ENCODE results near the gene LTB4R2. TPM values are rescaled to one million over a fixed set of nuclear protein-coding genes. Genes with fewer than 3 reads are reported as not detected.

LTB4R2 gene
- total RNA-seq, 2 experiments from 2014 or later = 17.8 to 18.7 TPM

DNA sequence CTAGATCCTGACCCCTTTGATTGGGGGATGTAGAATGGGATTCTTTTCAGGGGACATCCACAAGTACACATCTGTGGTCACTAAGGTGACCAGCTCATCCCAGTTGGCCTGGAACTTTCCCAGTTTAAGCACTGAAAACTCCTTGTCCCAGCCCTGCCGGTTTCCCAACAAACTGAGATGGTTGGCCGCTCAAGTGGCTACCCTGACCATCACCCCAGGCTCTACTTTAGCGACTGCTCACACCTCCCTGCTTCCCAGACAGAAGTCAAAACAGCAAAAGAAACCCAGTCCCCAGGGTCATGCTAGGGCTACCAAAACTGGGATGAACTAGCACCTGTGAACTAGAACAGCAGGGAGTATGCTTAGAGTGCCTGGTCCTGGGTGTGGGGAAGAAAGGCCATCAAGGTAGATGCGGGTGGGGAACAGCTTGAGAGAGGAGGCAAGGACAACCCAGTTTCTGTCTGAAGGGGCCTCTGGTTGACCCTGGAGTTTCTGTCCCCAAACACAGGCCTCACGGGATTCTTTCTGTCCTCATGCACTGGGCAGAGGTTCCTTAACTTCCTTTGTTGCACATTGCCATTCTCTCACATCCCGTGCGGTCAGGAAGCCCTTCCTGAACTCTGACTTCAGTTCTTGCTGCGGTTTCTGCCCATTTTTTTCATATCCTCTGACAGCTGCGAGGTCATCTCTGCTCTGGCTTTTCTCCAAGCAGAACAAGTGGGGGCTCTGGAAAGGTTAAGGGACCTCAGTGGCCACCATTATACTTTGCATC lies 3.0 kb downstream of the LTB4R2 start:
- H3K9me3 Mint-ChIP-seq (ENCODE audit: insufficient read depth) = no peaks in the 10 kb centered on the region
- ChIA-PET POLR2A (interaction anchor here (0.6 to 4.4 kb wide), 8 partner anchors 10 to 1347 kb away, joined by 3 to 23 read pairs (median 4); partner anchors contain the start of genes CBLN3, DHRS1, KHNYN and NOP9), CTCF (interaction anchor here (0.8 to 26.4 kb wide), 9 partner anchors 9 to 124 kb away, joined by 3 to 801 read pairs (median 87); partner anchors contain the start of genes ADCY4, CBLN3, DHRS1 and GMPR2)
- ATAC-seq (no peak), DNase-seq (peak; percentile 72)
- peaks cover 2% of the 10 kb centered on the region for H3K27me3 Mint-ChIP-seq (ENCODE audit: low read depth)
- peaks cover 63% of the 10 kb centered on the region for H3K36me3 Mint-ChIP-seq (ENCODE audit: low read depth)
- peak overlapping the region; percentile 72 for H3K4me3 Mint-ChIP-seq
- peaks cover 83% of the 10 kb centered on the region for H3K4me1 Mint-ChIP-seq (ENCODE audit: low read depth)
- H3K27ac Mint-ChIP-seq = peak overlapping the region; percentile 94

DNA sequence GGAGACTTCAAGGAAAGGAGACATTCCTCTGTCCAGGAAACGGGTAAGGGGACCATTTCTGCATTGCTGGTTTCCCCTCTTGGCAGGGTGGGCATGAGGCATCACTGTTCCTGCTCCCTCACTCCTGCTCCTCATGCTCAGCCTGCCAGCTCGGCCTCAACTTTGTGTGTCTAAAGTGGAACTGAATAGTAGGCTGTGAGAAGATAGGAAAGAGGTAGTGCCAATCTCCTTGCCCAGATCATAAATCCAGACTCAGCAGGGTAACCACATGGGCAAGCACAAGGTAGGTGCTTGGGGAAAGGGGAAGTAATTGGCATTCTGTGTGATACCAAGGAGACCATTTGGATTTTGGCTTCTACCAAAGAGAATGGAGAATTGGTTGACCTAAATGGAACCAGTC lies 4.0 kb downstream of the LTB4R2 start:
- peaks cover 75% of the 10 kb centered on the region for H3K4me1 Mint-ChIP-seq (ENCODE audit: low read depth)
- peaks cover 54% of the 10 kb centered on the region for H3K36me3 Mint-ChIP-seq (ENCODE audit: low read depth)
- H3K27ac Mint-ChIP-seq = peak overlapping the region; percentile 94
- H3K4me3 Mint-ChIP-seq = peak overlapping the region; percentile 72
- POLR2A ChIA-PET = interaction anchor here (1.2 to 4.4 kb wide), 4 partner anchors 15 to 117 kb away, joined by 3 to 23 read pairs (median 5); partner anchors contain the start of genes CBLN3, KHNYN and TINF2
- ATAC-seq (no peak), DNase-seq (no peak)
- H3K27me3 Mint-ChIP-seq (ENCODE audit: low read depth) = peaks cover 6% of the 10 kb centered on the region
- CTCF ChIA-PET = interaction anchor here (0.8 to 26.4 kb wide), 6 partner anchors 9 to 117 kb away, joined by 3 to 801 read pairs (median 50); partner anchors contain the start of genes ADCY4, CBLN3, GMPR2 and KHNYN
- H3K9me3 Mint-ChIP-seq (ENCODE audit: insufficient read depth) = no peaks in the 10 kb centered on the region

DNA sequence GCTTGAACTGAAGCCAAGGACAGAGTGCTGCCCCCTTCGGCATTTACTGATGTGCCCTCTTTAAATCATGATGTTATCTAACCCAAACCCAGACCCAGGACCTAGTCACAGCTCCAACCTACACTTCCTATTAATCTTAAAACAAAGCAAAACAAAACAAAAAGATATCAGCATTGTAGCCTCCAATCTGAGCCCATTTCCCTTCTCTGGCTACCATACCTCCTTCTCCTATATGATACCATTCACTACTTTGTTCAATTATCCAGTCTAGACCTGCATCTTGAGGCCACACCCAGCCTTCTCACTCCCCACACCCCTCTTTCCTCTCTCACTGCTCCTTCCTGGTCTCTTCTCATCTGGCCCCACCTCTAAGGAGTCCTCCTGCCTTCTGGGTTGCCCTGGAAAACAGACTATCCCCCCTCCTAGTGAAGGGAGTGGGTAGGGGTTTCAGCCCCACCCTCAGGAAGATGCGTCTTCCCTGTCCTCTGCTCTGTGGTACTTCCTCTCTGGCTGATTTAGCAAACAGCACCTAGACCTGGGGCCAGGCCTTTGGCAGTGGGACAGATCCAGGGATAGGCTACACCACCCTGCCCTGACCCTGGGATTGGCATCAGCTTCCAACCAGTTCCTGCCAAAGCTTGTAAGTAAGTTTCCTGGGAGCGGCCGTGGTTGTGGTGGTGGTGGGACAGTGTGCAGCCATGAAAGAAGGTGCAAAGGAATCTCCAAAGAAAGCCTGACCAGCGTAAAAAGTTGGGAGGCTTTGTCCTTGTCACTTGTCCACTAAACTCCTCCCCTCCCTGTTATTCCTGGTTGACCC lies 4.6 kb downstream of the LTB4R2 start:
- H3K9me3 Mint-ChIP-seq (ENCODE audit: insufficient read depth) = no peaks in the 10 kb centered on the region
- no peak for ATAC-seq
- peak overlapping the region; percentile 94 for H3K27ac Mint-ChIP-seq
- H3K27me3 Mint-ChIP-seq (ENCODE audit: low read depth) = peaks cover 9% of the 10 kb centered on the region
- H3K4me3 Mint-ChIP-seq = peak overlapping the region; percentile 72
- POLR2A ChIA-PET = interaction anchor here (1.2 to 4.4 kb wide), 4 partner anchors 14 to 116 kb away, joined by 3 to 23 read pairs (median 5); partner anchors contain the start of genes CBLN3, KHNYN and TINF2
- peaks cover 48% of the 10 kb centered on the region for H3K36me3 Mint-ChIP-seq (ENCODE audit: low read depth)
- no peak for DNase-seq
- H3K4me1 Mint-ChIP-seq (ENCODE audit: low read depth) = peaks cover 69% of the 10 kb centered on the region
- CTCF ChIA-PET = interaction anchor here (1.3 to 26.4 kb wide), 5 partner anchors 8 to 116 kb away, joined by 3 to 801 read pairs (median 94); partner anchors contain the start of genes ADCY4, CBLN3, GMPR2 and KHNYN

DNA sequence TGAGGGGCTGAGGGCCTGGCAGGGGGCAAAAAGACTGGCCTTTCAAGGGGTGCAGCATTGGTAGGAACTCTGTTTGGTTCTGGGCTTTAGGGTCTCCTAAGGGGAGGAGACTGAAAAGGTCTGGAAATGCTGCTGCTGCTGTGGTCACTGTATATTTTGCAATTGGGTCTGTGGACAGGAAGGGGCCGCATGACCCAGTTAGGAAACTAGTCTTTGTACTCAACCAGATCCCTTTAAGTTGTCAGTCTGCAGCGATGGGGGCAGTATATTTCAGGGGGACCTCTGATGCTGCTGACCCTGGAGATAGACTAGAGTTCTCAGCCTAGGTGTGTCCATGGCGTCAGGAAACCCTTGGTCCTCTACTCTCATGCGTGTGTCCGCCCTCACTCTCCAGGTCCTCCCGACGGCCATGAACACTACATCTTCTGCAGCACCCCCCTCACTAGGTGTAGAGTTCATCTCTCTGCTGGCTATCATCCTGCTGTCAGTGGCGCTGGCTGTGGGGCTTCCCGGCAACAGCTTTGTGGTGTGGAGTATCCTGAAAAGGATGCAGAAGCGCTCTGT lies 5.4 kb downstream of the LTB4R2 start:
- CTCF ChIA-PET = interaction anchor here (9.2 kb wide), 1 partner anchor 15 kb away, joined by 142 read pairs; the partner anchor contains the start of gene ADCY4
- no peak for DNase-seq
- Mint-ChIP-seq H3K27ac (peak overlapping the region; percentile 39), H3K4me3 (no peak overlapping the region), H3K4me1 (ENCODE audit: low read depth) (peaks cover 61% of the 10 kb centered on the region), H3K9me3 (ENCODE audit: insufficient read depth) (no peaks in the 10 kb centered on the region), H3K36me3 (ENCODE audit: low read depth) (peaks cover 45% of the 10 kb centered on the region), H3K27me3 (ENCODE audit: low read depth) (peaks cover 15% of the 10 kb centered on the region)
- no peak for ATAC-seq
- POLR2A ChIA-PET = no interaction called here

DNA sequence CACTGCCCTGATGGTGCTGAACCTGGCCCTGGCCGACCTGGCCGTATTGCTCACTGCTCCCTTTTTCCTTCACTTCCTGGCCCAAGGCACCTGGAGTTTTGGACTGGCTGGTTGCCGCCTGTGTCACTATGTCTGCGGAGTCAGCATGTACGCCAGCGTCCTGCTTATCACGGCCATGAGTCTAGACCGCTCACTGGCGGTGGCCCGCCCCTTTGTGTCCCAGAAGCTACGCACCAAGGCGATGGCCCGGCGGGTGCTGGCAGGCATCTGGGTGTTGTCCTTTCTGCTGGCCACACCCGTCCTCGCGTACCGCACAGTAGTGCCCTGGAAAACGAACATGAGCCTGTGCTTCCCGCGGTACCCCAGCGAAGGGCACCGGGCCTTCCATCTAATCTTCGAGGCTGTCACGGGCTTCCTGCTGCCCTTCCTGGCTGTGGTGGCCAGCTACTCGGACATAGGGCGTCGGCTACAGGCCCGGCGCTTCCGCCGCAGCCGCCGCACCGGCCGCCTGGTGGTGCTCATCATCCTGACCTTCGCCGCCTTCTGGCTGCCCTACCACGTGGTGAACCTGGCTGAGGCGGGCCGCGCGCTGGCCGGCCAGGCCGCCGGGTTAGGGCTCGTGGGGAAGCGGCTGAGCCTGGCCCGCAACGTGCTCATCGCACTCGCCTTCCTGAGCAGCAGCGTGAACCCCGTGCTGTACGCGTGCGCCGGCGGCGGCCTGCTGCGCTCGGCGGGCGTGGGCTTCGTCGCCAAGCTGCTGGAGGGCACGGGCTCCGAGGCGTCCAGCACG lies 6.1 kb downstream of the LTB4R2 start:
- CTCF ChIA-PET = interaction anchor here (1.3 kb wide), 1 partner anchor 17 kb away, joined by 6 read pairs; no protein-coding TSS in a partner anchor

DNA sequence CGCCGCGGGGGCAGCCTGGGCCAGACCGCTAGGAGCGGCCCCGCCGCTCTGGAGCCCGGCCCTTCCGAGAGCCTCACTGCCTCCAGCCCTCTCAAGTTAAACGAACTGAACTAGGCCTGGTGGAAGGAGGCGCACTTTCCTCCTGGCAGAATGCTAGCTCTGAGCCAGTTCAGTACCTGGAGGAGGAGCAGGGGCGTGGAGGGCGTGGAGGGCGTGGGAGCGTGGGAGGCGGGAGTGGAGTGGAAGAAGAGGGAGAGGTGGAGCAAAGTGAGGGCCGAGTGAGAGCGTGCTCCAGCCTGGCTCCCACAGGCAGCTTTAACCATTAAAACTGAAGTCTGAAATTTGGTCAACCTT lies 6.6 kb downstream of the LTB4R2 start:
- Mint-ChIP-seq H3K4me3 (no peak overlapping the region), H3K4me1 (ENCODE audit: low read depth) (peaks cover 56% of the 10 kb centered on the region), H3K27me3 (ENCODE audit: low read depth) (peaks cover 16% of the 10 kb centered on the region), H3K36me3 (ENCODE audit: low read depth) (peaks cover 42% of the 10 kb centered on the region), H3K27ac (no peak overlapping the region), H3K9me3 (ENCODE audit: insufficient read depth) (no peaks in the 10 kb centered on the region)
- ChIA-PET POLR2A (no interaction called here), CTCF (interaction anchor here (0.7 to 1.3 kb wide), 2 partner anchors 17 to 115 kb away, joined by 3 to 6 read pairs; no protein-coding TSS in a partner anchor)
- DNase-seq = no peak
- no peak for ATAC-seq

More for the DNA sequence above, 6.1 kb downstream of the LTB4R2 start:
- POLR2A ChIA-PET = no interaction called here
- H3K27me3 Mint-ChIP-seq (ENCODE audit: low read depth) = peaks cover 16% of the 10 kb centered on the region
- peaks cover 42% of the 10 kb centered on the region for H3K36me3 Mint-ChIP-seq (ENCODE audit: low read depth)
- H3K4me3 Mint-ChIP-seq = no peak overlapping the region
- DNase-seq = no peak
- H3K4me1 Mint-ChIP-seq (ENCODE audit: low read depth) = peaks cover 59% of the 10 kb centered on the region
- no peak for ATAC-seq
- peak overlapping the region; percentile 36 for H3K27ac Mint-ChIP-seq
- no peaks in the 10 kb centered on the region for H3K9me3 Mint-ChIP-seq (ENCODE audit: insufficient read depth)

DNA sequence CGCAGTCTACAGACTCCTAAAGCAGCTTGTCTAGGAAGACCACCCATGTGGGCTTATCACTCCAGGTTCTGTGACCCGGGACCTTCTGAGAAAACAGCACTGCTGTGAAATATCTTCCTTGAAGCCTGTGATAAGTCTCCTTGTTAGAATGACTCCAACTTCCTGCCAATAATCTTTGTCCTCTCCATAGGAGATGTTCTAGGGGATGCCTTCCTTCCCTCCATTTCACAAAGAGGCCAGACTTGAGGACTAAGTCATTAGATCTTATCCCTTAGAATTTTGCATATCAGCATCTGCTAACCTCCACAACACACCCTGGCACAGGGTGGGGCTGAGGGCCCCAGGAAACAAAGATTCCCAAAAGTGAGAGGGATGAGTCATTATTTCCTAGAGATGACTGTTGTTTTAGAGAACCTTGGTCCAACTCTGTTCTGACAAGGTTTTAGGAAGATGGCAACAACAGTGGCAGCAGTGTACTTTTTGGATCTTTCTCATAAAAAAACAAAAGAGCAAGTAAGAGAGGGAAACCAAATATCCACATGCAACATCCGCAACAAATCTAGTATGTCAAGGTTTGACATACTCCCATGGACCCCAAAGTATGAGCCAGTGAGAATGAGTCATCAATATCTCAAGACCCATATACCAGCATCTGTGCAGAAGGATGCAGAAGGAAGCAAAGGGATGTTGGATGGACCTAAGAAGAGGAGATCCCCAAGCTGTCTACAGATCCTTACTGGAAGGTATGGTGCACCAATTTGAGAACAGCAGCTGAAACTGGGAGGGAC lies 7.4 kb downstream of the LTB4R2 start:
- POLR2A ChIA-PET = interaction anchor here (1.6 kb wide), 1 partner anchor 15 kb away, joined by 3 read pairs; no protein-coding TSS in a partner anchor
- no peak overlapping the region for H3K27ac Mint-ChIP-seq
- DNase-seq = no peak
- H3K36me3 Mint-ChIP-seq (ENCODE audit: low read depth) = peaks cover 35% of the 10 kb centered on the region
- ATAC-seq = no peak
- H3K4me1 Mint-ChIP-seq (ENCODE audit: low read depth) = peaks cover 49% of the 10 kb centered on the region
- CTCF ChIA-PET = interaction anchor here (0.7 to 8.9 kb wide), 7 partner anchors 8 to 114 kb away, joined by 3 to 87 read pairs (median 9); partner anchors contain the start of genes ADCY4, CIDEB, LTB4R and LTB4R2
- no peaks in the 10 kb centered on the region for H3K9me3 Mint-ChIP-seq (ENCODE audit: insufficient read depth)
- peaks cover 16% of the 10 kb centered on the region for H3K27me3 Mint-ChIP-seq (ENCODE audit: low read depth)
- H3K4me3 Mint-ChIP-seq = no peak overlapping the region

DNA sequence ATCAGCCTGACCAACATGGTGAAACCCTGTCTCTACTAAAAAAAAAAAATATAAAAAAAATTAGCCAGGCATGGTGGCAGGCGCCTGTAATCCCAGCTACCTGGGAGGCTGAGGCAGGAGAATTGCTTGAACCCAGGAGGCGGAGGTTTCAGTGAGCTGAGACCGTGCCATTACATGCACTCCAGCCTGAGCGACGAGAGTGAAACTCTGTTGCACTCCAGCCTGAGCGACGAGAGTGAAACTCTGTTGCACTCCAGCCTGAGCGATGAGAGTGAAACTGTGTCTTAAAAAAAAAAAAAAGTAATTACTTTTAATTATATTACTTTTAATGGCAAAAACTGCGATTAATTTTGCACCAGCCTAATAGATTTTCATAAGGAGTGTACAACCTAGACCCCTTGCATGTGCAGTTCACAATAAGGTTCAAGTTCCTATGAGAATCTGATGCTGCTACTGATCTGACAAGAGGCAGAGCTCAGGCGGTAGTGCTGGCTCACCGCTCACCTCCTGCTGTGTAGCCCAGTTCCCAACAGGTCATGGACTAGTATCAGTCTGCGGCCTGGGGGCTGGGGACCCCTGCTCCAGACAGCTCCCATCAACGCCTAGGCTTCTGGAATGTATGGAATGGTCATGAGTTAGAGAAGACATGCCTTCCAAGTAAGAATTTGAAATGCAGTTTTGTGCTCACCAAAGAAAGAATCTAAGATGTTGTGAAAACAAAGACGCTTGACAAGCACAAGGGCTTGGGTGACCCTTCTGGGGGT lies 11.5 kb downstream of the LTB4R2 start:
- POLR2A ChIA-PET = interaction anchor here (0.8 kb wide), 1 partner anchor 109 kb away, joined by 4 read pairs; the partner anchor contains the start of gene KHNYN

DNA sequence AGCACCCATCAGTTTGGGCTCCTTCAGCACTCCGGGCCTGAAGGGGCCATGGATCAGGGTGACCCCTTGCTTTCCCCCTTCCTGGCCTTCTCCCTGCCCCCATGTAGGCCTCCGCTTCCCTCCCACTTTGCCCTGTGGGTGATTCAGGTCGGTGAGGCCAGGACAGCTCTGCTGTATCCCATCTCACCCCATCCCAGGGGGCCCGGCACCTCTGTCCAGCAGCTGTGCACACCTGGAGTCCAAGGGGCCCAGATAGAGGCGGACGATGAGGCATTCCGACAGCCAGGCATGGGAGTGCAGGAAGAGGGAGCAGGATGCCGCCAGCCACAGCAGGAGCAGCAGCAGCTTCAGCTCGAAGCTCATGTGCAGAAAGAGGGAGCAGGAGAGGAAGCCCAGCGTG lies 12.7 kb downstream of the LTB4R2 start:
- H3K36me3 Mint-ChIP-seq (ENCODE audit: low read depth) = peaks cover 3% of the 10 kb centered on the region
- no peak overlapping the region for H3K4me3 Mint-ChIP-seq
- peaks cover 19% of the 10 kb centered on the region for H3K27me3 Mint-ChIP-seq (ENCODE audit: low read depth)
- CTCF ChIA-PET = interaction anchor here (1.2 to 8.9 kb wide), 5 partner anchors 9 to 114 kb away, joined by 3 to 87 read pairs (median 5); partner anchors contain the start of genes ADCY4, CIDEB, LTB4R and LTB4R2
- POLR2A ChIA-PET = interaction anchor here (0.8 to 1.3 kb wide), 3 partner anchors 11 to 109 kb away, joined by 3 to 4 read pairs (median 3); partner anchors contain the start of genes KHNYN and LTB4R
- no peak overlapping the region for H3K27ac Mint-ChIP-seq
- DNase-seq (no peak), ATAC-seq (no peak)
- peaks cover 19% of the 10 kb centered on the region for H3K4me1 Mint-ChIP-seq (ENCODE audit: low read depth)
- no peaks in the 10 kb centered on the region for H3K9me3 Mint-ChIP-seq (ENCODE audit: insufficient read depth)

More for the DNA sequence above, 11.5 kb downstream of the LTB4R2 start:
- Mint-ChIP-seq H3K9me3 (ENCODE audit: insufficient read depth) (no peaks in the 10 kb centered on the region), H3K4me3 (no peak overlapping the region), H3K27me3 (ENCODE audit: low read depth) (peaks cover 19% of the 10 kb centered on the region), H3K4me1 (ENCODE audit: low read depth) (peaks cover 22% of the 10 kb centered on the region), H3K27ac (no peak overlapping the region), H3K36me3 (ENCODE audit: low read depth) (peaks cover 8% of the 10 kb centered on the region)
- DNase-seq (no peak), ATAC-seq (no peak)
- CTCF ChIA-PET = interaction anchor here (1.6 to 8.9 kb wide), 5 partner anchors 8 to 110 kb away, joined by 3 to 87 read pairs (median 5); partner anchors contain the start of genes ADCY4, CIDEB, LTB4R and LTB4R2
